GM12873 (cell line): ENCODE results near the gene USP4.

Experiments used
- CTCF ChIP-seq: IDR thresholded peaks from 2 replicates; pipeline ENCODE4 v1.5.1; 2012; ENCODE audit warnings: low read depth, mild to moderate bottlenecking, moderate library complexity, low read length, control low read depth; ENCODE audit not compliant: insufficient read depth; ENCODE audit errors: missing control alignments

The USP4 gene

GRCh38 chr3:49358217-49358883, 18.5 kb upstream of the USP4 start, which contains the start of gene GPX1:
Gene GPX1 (minus strand): TSS chr3:49358353. CDS start chr3:49358278, 75 bp downstream.
- TF ChIP-seq CTCF, result no peak

- TF ChIP-seq CTCF, result no peak
Observed at GRCh38 chr3:49352890-49353421, 13.1 kb upstream of the USP4 start.

- no peak for TF ChIP-seq CTCF
Observed at GRCh38 chr3:49352281-49352680, 12.4 kb upstream of the USP4 start.

- TF ChIP-seq CTCF, result no peak
Observed at GRCh38 chr3:49351521-49352011, 11.7 kb upstream of the USP4 start.

- TF ChIP-seq CTCF, result no peak
Observed at GRCh38 chr3:49349348-49350114, 9.7 kb upstream of the USP4 start.

GRCh38 chr3:49346797-49347251, 7.0 kb upstream of the USP4 start:
- TF ChIP-seq CTCF, result no peak

GRCh38 chr3:49343163-49343562, 3.3 kb upstream of the USP4 start:
- TF ChIP-seq CTCF, result no peak
